ENCODE measurements around the gene STPG3. TPM values are rescaled to one million over a fixed set of nuclear protein-coding genes. Genes with fewer than 3 reads are reported as not detected.

STPG3 gene
- total and polyA plus RNA-seq, 10 donors, result not detected

GRCh38 chr9:137281345-137282116, 30.4 kb downstream of the STPG3 start:
- H3K27ac ChIP-seq, result peak overlapping the region in 2 of 8 donors; percentile 1 to 45
- H3K27me3 ChIP-seq (replicated peaks in 1 of 7), result no peaks in the 10 kb centered on the region
- DNase-seq, result peak; percentile 74
- intact Hi-C loops (cut with DNase I; ENCODE audit: low total_unique reads), result no loop called here
- H3K4me1 ChIP-seq, result peaks cover 7 to 86% (median 74%) of the 10 kb centered on the region in 6 donors
- TF ChIP-seq CTCF (IDR thresholded peaks at IDR 0.05 in 8 of 11, conservative IDR thresholded peaks at IDR 0.05 in 3 of 11) (no peak), POLR2AphosphoS5 (IDR thresholded peaks at IDR 0.05) (no peak), POLR2A (IDR thresholded peaks at IDR 0.05) (no peak)
- peak overlapping the region in 1 of 8 donors; percentile 36 for H3K4me3 ChIP-seq
- WGBS, 5 donors, result 81 to 95% (median 86%) methylated on average over 15 to 39 of the region's 39 CpGs
- peaks cover 0 to 4% (median 0%) of the 10 kb centered on the region in 8 donors for H3K9me3 ChIP-seq
- H3K36me3 ChIP-seq, result peaks cover 0 to 63% (median 23%) of the 10 kb centered on the region in 6 donors

- H3K27ac ChIP-seq, result peak overlapping the region in 3 of 8 donors; percentile 14 to 44 (median 36)
Observed at GRCh38 chr9:137286975-137287383, 35.9 kb downstream of the STPG3 start.

GRCh38 chr9:137293094-137293481, 42.0 kb downstream of the STPG3 start:
- H3K36me3 ChIP-seq, result no peaks in the 10 kb centered on the region
- H3K27me3 ChIP-seq (replicated peaks in 1 of 7), result peaks cover under 1 to 56% (median 22%) of the 10 kb centered on the region in 7 donors
- H3K27ac ChIP-seq, result no peak overlapping the region
- H3K4me1 ChIP-seq, result peaks cover 15 to 41% (median 29%) of the 10 kb centered on the region in 6 donors
- WGBS, 5 donors, result 88 to 93% (median 91%) methylated on average over 15 of the region's 15 CpGs
- no peak for DNase-seq
- intact Hi-C loops (cut with DNase I; ENCODE audit: low total_unique reads), result loop anchor here (10.0 kb wide), 1 partner anchor 232 kb away; no protein-coding TSS in a partner anchor
- TF ChIP-seq POLR2A (IDR thresholded peaks at IDR 0.05) (no peak), CTCF (IDR thresholded peaks at IDR 0.05 in 8 of 11, conservative IDR thresholded peaks at IDR 0.05 in 3 of 11) (no peak), POLR2AphosphoS5 (IDR thresholded peaks at IDR 0.05) (no peak)
- no peak overlapping the region for H3K4me3 ChIP-seq
- peaks cover 0 to 5% (median 0%) of the 10 kb centered on the region in 8 donors for H3K9me3 ChIP-seq

More at GRCh38 chr9:137286975-137287383, 35.9 kb downstream of the STPG3 start:
- Histone ChIP-seq H3K4me3 (no peak overlapping the region), H3K9me3 (peaks cover 0 to 4% (median 0%) of the 10 kb centered on the region in 8 donors), H3K4me1 (peaks cover 0 to 44% (median 25%) of the 10 kb centered on the region in 6 donors), H3K36me3 (peaks cover 0 to 28% (median 3%) of the 10 kb centered on the region in 6 donors), H3K27me3 (replicated peaks in 1 of 7) (no peaks in the 10 kb centered on the region)
- peak; percentile 51 for DNase-seq
- peak in 7 of 11 experiments; percentile 22 to 44 (median 33) for TF ChIP-seq CTCF (IDR thresholded peaks at IDR 0.05 in 8 of 11, conservative IDR thresholded peaks at IDR 0.05 in 3 of 11)
- TF ChIP-seq POLR2A (IDR thresholded peaks at IDR 0.05), result no peak
- TF ChIP-seq POLR2AphosphoS5 (IDR thresholded peaks at IDR 0.05), result peak; percentile 6 to 48 (median 34)
- 50 to 69% (median 55%) methylated on average over 13 to 14 of the region's 14 CpGs for WGBS, 5 donors
- intact Hi-C loops (cut with DNase I; ENCODE audit: low total_unique reads), result no loop called here

Measured in spleen (tissue), 11 donors.